Muscle layer of duodenum (tissue), 2 donors: Measurements from ENCODE around the gene AXIN1.
A peak's percentile ranks its signal among the peaks of the same experiment; 100 is the strongest.
"Not testable (repeated sequence)": the region's sequence is repeated elsewhere in the genome, so short reads cannot be mapped to it uniquely, and the experiment has no call there.

ENCODE experiments used
- H3K27ac ChIP-seq: one replicate; pipeline ENCODE4 v1.7.0; 2013; ENCODE audit warnings: mild to moderate bottlenecking, low read length
- H3K27me3 ChIP-seq: one replicate; pipeline ENCODE4 v1.7.0; 2013; ENCODE audit warnings: low read depth, mild to moderate bottlenecking, control low read depth, low read length
- H3K36me3 ChIP-seq, 2 donors: one replicate each; pipeline ENCODE4 v1.7.0; 2013; ENCODE audit warnings: low read length in 2 of 2, control low read depth in 1 of 2, mild to moderate bottlenecking in 1 of 2; ENCODE audit not compliant: insufficient read depth in 2 of 2, control insufficient read depth in 1 of 2
- H3K4me1 ChIP-seq, 2 donors: one replicate each; pipeline ENCODE4 v1.7.0; 2013; ENCODE audit warnings: low read length in 2 of 2, mild to moderate bottlenecking in 2 of 2, control low read depth in 1 of 2, moderate library complexity in 1 of 2; ENCODE audit not compliant: insufficient read depth in 2 of 2, control insufficient read depth in 1 of 2
- H3K4me3 ChIP-seq, 2 donors: one replicate each; pipeline ENCODE4 v1.7.0; 2013; ENCODE audit warnings: low read length in 2 of 2, low read depth in 1 of 2, mild to moderate bottlenecking in 1 of 2
- H3K9me3 ChIP-seq, 2 donors: one replicate each; pipeline ENCODE4 v1.7.0; 2013; ENCODE audit warnings: low read length in 2 of 2, control low read depth in 1 of 2, mild to moderate bottlenecking in 1 of 2; ENCODE audit not compliant: control insufficient read depth in 1 of 2
- donor health status: healthy.

AXIN1 gene

DNA sequence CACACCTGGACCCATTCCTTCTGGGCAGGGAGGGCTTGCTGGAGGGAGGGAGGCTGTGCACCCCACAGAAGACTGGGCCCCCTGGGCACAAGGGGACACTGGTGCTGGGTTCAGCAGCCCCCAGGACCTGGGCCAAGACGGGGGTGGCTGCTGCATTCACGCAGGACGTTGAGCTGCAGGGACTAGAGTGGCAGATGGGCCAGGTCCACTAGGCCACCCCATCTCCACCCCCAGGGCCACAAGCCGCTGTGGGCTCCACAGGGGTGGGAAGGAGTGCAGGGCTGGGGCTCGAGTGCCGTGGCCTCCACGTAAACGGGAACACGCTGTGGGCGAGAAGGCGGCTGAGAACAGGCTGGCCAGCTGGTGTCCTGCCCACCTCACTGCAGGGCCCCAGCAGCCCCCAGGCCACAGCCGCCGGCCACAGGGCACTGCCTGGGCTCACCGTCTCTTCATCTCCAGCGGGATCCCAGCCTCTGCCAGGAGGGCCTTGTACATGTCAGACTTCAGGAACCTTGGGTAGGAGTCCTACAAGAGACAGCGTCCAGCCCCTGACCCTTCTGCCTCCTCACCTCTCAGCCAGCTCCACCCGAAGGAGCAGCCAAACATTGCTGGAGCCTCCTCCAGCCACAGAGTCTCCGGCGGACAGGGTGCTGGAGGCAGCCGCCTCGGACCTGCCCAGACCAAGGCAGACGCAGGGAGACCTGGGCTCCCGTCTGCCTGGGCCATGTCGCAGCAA, 83.3 kb downstream of the AXIN1 start:
- Histone ChIP-seq H3K27ac (no peak overlapping the region), H3K9me3 (no peaks in the 10 kb centered on the region), H3K27me3 (no peaks in the 10 kb centered on the region), H3K36me3 (peaks cover 0 to 12% of the 10 kb centered on the region in 2 donors), H3K4me1 (no peaks in the 10 kb centered on the region), H3K4me3 (no peak overlapping the region)

DNA sequence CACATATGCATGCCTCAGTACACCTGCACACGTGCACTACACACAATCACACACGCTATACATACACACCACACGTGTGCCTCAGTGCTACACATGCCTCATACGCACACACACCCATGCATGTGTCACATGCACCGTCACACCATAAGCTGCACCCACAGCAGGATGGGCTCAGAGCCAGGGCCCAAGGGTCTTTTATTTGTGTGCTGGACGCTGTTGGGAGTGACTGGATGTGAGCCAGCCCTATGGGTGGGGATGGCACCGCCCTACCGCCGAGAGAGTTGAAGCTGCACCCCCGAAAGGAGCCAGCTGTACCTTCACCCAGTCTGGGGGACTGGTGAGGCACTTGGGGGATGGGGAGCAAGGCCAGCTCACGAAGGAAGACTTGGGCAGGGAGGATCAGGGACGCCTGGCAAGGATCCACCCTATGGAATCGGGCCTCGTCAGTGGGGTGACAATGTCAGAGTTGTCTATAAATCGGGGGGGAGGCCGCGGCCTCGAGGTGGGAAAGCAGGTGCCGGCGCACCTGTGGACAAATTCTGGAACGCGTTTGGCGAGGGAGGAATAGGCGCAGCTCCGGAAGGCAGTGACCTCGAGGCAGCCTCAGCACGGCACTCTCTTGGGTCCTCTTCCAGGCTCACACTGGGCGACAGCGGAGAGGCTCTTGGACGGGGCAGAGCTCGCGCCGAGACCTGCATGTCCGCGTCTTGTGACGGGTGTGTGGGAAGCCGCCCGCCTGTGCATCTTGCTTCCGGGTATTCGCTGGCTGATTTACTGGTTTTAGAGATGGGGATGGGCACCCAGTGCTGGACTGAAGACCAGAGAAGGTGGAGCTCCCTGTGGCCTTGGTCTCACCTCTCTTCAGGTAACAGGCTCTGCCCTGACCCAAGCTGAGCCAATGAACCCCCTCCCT, 84.1 kb downstream of the AXIN1 start:
- Histone ChIP-seq H3K27me3 (no peaks in the 10 kb centered on the region), H3K36me3 (peaks cover 0 to 20% of the 10 kb centered on the region in 2 donors), H3K4me1 (no peaks in the 10 kb centered on the region), H3K27ac (peak overlapping the region; percentile 39), H3K9me3 (no peaks in the 10 kb centered on the region), H3K4me3 (no peak overlapping the region)

DNA sequence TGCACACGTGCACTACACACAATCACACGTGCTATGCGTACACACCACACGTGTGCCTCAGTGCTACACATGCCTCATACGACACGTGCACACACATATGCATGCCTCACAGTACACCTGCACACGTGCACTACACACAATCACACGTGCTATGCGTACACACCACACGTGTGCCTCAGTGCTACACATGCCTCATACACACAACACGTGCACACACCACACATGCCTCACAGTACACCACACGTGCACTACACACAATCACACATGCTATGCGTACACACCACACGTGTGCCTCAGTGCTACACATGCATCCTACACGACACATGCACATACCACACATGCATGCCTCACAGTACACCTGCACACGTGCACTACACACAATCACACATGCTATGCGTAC, 85.0 kb downstream of the AXIN1 start:
- peaks cover 0 to 25% of the 10 kb centered on the region in 2 donors for H3K36me3 ChIP-seq
- not testable (repeated sequence) for H3K27me3 ChIP-seq, H3K9me3 ChIP-seq, H3K27ac ChIP-seq, H3K4me1 ChIP-seq, H3K4me3 ChIP-seq

DNA sequence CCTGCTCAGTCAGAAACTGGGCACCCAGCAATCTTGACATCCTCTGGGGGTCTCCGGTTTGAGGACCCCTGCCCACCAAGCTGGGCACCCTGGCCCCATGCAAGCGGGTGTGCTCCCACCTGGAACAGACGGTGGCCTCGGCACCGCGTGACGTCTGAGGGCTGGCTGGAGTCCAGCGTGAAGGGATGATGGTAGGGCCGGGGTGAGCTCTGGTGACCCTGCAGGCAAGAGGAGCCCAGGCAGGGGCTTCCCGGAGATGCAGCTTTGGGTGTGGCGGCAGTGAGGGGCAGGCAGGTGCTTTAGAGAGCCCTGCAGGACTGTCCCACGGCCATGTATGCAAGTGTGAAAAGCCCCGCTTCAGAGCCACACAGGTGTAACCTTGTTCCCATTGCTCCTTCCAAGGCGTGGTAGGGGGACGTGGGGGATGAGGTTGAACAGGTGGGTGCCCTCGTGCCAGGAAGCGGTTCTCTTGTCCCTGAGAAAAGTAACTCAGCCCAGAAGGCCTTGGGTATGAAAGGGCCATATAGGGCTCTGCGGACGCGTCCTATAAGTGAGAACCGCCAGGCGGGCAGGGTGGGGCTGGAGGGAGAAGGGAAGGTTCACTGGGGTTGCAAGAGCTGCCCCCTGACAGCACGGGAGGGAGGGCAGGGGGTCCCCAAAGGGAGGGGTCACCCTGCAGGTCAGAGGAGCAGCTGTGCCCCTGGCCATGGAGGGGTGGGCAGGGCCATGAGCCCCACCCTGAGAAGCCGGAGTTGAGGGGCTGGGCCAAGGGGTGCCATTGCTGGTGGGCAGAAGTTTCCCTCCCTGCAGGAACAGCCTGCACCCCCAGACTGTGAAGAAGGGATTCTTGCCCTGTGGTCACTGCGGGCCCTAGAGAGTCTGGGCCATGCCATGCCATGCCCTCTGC, 86.0 kb downstream of the AXIN1 start:
- Histone ChIP-seq H3K36me3 (peaks cover 0 to 36% of the 10 kb centered on the region in 2 donors), H3K4me1 (no peaks in the 10 kb centered on the region), H3K27me3 (no peaks in the 10 kb centered on the region), H3K9me3 (no peaks in the 10 kb centered on the region), H3K27ac (no peak overlapping the region), H3K4me3 (no peak overlapping the region)

DNA sequence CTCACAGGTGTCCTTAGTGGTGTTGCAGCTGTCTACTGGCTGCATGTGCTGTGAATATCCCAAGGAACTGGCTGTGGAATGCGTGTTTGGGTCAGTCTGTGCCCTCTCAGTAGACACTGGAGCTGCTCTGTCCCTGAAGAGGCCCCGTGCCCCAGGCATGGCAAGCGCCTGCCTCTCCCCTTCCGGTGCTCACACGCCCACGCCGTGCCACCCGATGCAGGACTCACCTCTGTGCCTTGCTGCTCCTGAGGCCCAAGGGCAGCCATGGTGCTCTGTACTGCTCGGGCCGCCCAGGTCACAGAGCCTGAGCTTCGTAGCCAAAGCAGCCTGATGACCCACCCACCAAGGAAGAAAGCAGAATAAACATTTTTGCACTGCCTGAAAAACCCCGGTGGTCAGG, 86.8 kb downstream of the AXIN1 start:
- no peaks in the 10 kb centered on the region for H3K9me3 ChIP-seq
- no peak overlapping the region for H3K27ac ChIP-seq
- H3K27me3 ChIP-seq = no peaks in the 10 kb centered on the region
- no peak overlapping the region for H3K4me3 ChIP-seq
- H3K36me3 ChIP-seq = peaks cover 0 to 43% of the 10 kb centered on the region in 2 donors
- no peaks in the 10 kb centered on the region for H3K4me1 ChIP-seq

DNA sequence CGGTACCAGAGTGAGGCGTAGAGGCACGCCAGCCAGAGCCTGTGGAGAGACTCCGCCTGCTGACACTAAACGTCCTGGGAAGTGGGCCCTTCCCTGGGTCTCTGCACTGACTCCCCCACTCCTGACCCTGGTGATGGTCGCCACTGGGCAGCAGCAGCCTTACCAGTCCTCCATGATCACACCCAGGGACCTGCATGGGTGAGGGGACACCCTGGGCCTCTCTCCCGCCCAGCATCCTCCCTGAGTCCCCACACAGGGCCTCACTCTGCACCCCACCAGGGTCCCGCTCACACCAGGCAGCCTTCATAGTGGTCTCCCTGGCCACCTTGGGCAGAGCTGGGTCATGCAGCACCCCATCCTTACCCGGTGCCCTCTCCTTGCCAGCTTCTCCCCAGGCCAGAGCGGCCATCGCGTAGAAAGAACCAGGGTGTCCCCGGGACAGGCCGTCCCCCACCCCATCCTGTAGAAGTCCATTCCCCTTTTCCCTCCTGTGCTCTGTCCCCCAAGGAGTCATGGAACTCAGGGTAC, 87.5 kb downstream of the AXIN1 start:
- no peaks in the 10 kb centered on the region for H3K27me3 ChIP-seq
- H3K9me3 ChIP-seq = no peaks in the 10 kb centered on the region
- H3K4me1 ChIP-seq = no peaks in the 10 kb centered on the region
- no peak overlapping the region for H3K27ac ChIP-seq
- H3K36me3 ChIP-seq = peaks cover 0 to 49% of the 10 kb centered on the region in 2 donors
- no peak overlapping the region for H3K4me3 ChIP-seq

DNA sequence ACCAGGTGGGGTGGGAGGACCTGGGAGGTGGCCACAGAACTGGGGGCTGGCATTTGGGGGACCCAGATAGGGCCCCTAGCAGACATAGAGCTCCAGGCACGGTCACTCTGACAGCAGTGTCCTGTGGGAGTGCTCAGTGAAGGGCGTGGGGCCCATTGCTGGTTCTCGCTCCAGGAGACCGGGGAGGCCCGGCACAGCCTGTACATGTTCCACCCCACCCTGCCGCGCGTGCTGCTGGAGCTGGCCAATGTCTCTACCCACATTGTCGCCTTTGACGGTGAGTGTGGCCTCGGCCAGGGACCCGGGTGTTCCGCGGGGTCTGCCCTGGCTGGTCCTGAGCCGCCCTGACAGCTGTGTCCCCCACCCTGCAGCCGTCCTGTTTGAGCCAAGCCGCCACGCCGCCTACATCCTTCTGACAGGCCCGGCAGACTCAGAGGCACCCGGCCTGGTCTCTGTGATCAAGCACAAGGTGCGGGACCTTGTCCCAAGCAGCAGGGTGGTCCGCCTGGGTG, 88.0 kb downstream of the AXIN1 start:
- H3K27me3 ChIP-seq = no peaks in the 10 kb centered on the region
- H3K9me3 ChIP-seq = no peaks in the 10 kb centered on the region
- no peaks in the 10 kb centered on the region for H3K4me1 ChIP-seq
- no peak overlapping the region for H3K27ac ChIP-seq
- H3K36me3 ChIP-seq = peaks cover 2 to 55% of the 10 kb centered on the region in 2 donors
- H3K4me3 ChIP-seq = no peak overlapping the region

DNA sequence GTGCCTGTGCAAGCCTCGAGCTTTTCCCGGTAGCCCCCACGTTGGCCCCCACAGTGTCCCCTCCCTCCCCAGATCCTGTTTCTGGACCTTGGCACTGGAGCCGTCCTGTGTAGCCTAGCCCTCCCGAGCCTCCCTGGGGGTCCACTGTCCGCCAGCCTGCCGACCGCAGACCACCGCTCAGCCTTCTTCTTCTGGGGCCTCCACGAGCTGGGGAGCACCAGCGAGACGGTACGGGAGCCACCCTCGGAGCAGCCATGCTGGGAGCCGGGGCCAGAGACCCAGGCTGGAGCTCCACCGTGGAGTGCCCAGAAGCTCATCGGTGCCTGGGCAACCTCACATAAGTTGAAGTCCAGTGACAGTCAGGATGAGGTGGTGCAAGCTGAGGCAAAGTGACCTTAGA, 88.6 kb downstream of the AXIN1 start:
- Histone ChIP-seq H3K4me1 (no peaks in the 10 kb centered on the region), H3K27me3 (no peaks in the 10 kb centered on the region), H3K9me3 (no peaks in the 10 kb centered on the region), H3K27ac (no peak overlapping the region), H3K4me3 (no peak overlapping the region), H3K36me3 (peaks cover 4 to 60% of the 10 kb centered on the region in 2 donors)

DNA sequence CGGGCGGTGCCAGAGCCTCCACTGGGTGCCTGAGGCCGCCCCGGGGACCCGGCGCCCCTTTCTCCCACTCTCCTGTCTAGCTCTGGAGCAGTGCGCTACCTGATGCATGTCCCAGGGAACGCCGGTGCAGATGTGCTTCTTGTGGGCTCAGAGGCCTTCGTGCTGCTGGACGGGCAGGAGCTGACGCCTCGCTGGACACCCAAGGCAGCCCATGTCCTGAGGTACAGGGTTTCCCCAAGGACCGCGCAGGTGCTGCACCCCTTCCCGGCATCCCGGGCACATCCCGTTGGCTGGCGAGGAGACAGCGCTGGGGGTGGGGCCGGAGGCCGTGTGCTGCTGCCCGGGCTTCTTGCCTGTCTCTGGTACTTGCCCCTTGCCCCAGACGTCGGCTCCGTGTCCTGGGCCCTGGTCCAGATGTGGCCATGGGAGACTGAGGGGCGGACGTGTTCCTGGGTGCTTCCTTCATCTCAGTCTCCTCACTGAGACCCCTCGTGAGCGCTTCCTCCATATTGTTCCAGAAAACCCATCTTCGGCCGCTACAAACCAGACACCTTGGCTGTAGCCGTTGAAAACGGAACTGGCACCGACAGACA, 89.2 kb downstream of the AXIN1 start:
- Histone ChIP-seq H3K27ac (no peak overlapping the region), H3K9me3 (no peaks in the 10 kb centered on the region), H3K36me3 (peaks cover 4 to 63% of the 10 kb centered on the region in 2 donors), H3K27me3 (no peaks in the 10 kb centered on the region), H3K4me1 (no peaks in the 10 kb centered on the region), H3K4me3 (no peak overlapping the region)

DNA sequence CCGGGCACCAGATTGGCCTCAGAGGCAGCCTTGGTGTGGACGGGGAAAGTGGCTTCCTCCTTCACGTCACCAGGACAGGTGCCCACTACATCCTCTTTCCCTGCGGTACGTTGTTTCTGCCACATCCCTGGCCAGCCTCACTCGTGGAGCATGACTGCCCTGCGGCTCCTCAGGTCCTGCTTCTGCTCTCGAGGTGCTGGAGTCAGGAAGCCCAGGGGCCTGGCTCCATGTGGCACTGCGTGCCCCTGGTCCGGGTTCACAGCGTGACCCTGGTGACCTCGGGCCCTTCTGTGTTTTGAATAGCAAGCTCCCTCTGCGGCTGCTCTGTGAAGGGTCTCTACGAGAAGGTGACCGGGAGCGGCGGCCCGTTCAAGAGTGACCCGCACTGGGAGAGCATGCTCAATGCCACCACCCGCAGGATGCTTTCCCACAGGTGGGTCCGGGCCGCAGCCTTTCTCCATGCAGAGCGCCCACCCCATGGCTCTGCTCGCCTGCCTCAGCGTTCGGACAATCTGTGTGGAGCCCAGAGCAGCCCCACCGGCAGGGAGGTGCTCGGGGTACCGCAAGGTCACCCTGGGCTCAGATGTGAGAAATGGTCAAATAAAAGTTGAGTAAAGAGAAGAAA, 90.3 kb downstream of the AXIN1 start:
- Histone ChIP-seq H3K9me3 (no peaks in the 10 kb centered on the region), H3K27me3 (no peaks in the 10 kb centered on the region), H3K36me3 (peaks cover 4 to 67% of the 10 kb centered on the region in 2 donors), H3K27ac (no peak overlapping the region), H3K4me1 (no peaks in the 10 kb centered on the region), H3K4me3 (no peak overlapping the region)
